Measurements from ENCODE around the gene TICRR.

The TICRR gene

DNA sequence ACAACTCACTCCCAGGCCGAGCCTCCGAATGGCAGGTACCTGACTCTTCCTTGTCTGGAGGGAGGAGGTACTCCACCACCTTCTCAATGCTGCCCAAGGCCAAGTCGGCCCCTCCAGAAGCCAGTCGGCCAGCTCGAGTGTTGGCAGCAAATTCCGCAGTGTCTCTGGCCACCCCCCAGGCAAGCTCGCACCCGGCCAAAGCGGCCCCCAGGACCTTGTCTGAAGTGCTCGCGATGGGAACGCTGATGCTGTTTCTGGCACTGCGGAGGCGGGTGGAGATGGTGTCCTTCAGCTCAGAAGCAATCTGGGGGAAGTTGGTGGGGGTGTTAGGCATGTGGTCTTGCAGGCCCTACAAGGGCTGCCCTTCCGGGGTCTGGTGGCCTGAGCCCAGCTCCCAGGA is 94.7 kb downstream of the TICRR start:
- Histone ChIP-seq H3K27ac (ENCODE audit: low read length) (no peak overlapping the region), H3K4me3 (ENCODE audit: low read depth in 1 of 2, low read length in 2 of 2) (no peak overlapping the region), H3K27me3 (ENCODE audit: insufficient read depth, low read length, poor library complexity) (peaks cover 1% of the 10 kb centered on the region), H3K79me2 (ENCODE audit: insufficient read depth, low read length) (no peaks in the 10 kb centered on the region), H3K4me2 (ENCODE audit: insufficient read depth, low read length) (no peak overlapping the region), H3K9ac (ENCODE audit: low read depth, low read length) (no peak overlapping the region), H4K20me1 (ENCODE audit: insufficient read depth, low read length) (no peaks in the 10 kb centered on the region), H3K4me1 (ENCODE audit: insufficient read depth, low read length) (no peaks in the 10 kb centered on the region), H2AFZ (ENCODE audit: low read depth, low read length) (no peak overlapping the region), H3K9me3 (ENCODE audit: insufficient read depth, low read length, severe bottlenecking) (no peaks in the 10 kb centered on the region), H3K36me3 (ENCODE audit: insufficient read depth, low read length) (no peaks in the 10 kb centered on the region)
- ATAC-seq (ENCODE audit: insufficient read depth, low read depth), result no peak
- no peak for DNase-seq
- TF ChIP-seq EZH2 (IDR thresholded peaks at IDR 0.05; ENCODE audit: borderline replicate concordance, low read depth, low read length, severe bottlenecking) (no peak), CTCF (IDR thresholded peaks at IDR 0.05; ENCODE audit: borderline replicate concordance, extremely low read depth, low read length, poor library complexity, severe bottlenecking) (no peak)

DNA sequence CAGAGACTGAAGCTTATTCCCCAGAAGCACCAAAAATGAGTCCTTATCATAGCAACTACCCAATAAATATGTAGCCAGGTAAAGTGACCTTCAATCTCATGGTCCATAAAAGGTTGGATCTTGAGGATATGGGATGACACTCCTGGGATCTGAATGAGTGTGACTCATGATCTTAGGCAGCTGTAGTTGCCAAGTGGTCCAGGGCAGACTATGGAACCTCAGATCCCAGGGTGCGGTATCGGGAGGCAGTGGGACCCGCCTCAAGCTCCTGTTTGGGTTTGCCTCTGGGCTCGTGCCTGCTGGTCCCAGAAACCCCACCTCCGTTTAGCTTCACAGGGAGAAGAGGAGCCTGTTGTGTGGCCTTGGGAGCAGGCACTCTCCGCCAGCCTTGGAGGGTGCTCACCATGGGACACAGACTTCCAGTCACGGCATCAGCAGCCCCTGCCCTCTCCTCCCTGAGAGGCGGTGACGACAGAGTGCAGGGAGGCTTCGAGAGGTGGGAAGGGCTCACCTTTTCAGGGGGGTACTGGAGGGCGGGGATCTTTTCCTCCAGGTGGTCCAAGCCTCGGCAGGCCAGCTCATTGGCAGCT is 95.8 kb downstream of the TICRR start:
- no peak overlapping the region for H2AFZ ChIP-seq (ENCODE audit: low read depth, low read length)
- no peak overlapping the region for H3K9ac ChIP-seq (ENCODE audit: low read depth, low read length)
- no peaks in the 10 kb centered on the region for H3K9me3 ChIP-seq (ENCODE audit: insufficient read depth, low read length, severe bottlenecking)
- no peaks in the 10 kb centered on the region for H3K27me3 ChIP-seq (ENCODE audit: insufficient read depth, low read length, poor library complexity)
- H3K36me3 ChIP-seq (ENCODE audit: insufficient read depth, low read length), result no peaks in the 10 kb centered on the region
- no peaks in the 10 kb centered on the region for H4K20me1 ChIP-seq (ENCODE audit: insufficient read depth, low read length)
- H3K79me2 ChIP-seq (ENCODE audit: insufficient read depth, low read length), result no peaks in the 10 kb centered on the region
- H3K4me2 ChIP-seq (ENCODE audit: insufficient read depth, low read length), result no peak overlapping the region
- H3K27ac ChIP-seq (ENCODE audit: low read length), result no peak overlapping the region
- no peak for TF ChIP-seq CTCF (IDR thresholded peaks at IDR 0.05; ENCODE audit: borderline replicate concordance, extremely low read depth, low read length, poor library complexity, severe bottlenecking)
- TF ChIP-seq EZH2 (IDR thresholded peaks at IDR 0.05; ENCODE audit: borderline replicate concordance, low read depth, low read length, severe bottlenecking), result no peak
- no peak for ATAC-seq (ENCODE audit: insufficient read depth, low read depth)
- DNase-seq, result no peak
- no peak overlapping the region for H3K4me3 ChIP-seq (ENCODE audit: low read depth in 1 of 2, low read length in 2 of 2)
- no peaks in the 10 kb centered on the region for H3K4me1 ChIP-seq (ENCODE audit: insufficient read depth, low read length)

DNA sequence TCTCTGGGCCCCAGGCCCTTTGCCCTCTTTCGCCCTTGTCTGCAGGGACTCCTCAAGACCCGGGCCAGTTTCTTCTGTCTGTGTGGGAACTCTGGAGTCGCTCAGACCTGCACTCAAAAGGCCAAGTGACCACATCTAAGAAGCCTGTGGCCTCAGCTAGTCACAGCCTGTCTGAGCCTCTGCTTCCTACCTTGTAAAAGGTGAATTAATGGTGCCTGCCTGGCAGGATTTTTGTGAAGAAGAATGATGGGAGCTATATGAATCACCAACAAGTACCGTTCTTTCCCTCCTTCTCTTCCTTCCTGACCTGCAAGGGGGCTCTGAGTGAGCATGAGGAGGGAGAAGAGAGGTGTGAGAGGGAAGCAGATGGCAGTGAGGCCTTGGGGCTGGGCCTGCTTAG is 96.4 kb downstream of the TICRR start:
- TF ChIP-seq EZH2 (IDR thresholded peaks at IDR 0.05; ENCODE audit: borderline replicate concordance, low read depth, low read length, severe bottlenecking) (no peak), CTCF (IDR thresholded peaks at IDR 0.05; ENCODE audit: borderline replicate concordance, extremely low read depth, low read length, poor library complexity, severe bottlenecking) (no peak)
- DNase-seq (no peak), ATAC-seq (ENCODE audit: insufficient read depth, low read depth) (no peak)
- H3K4me1 ChIP-seq (ENCODE audit: insufficient read depth, low read length), result no peaks in the 10 kb centered on the region
- no peak overlapping the region for H3K9ac ChIP-seq (ENCODE audit: low read depth, low read length)
- H3K27me3 ChIP-seq (ENCODE audit: insufficient read depth, low read length, poor library complexity), result no peaks in the 10 kb centered on the region
- H3K4me2 ChIP-seq (ENCODE audit: insufficient read depth, low read length), result no peak overlapping the region
- no peak overlapping the region for H3K27ac ChIP-seq (ENCODE audit: low read length)
- no peaks in the 10 kb centered on the region for H3K79me2 ChIP-seq (ENCODE audit: insufficient read depth, low read length)
- no peaks in the 10 kb centered on the region for H4K20me1 ChIP-seq (ENCODE audit: insufficient read depth, low read length)
- no peak overlapping the region for H2AFZ ChIP-seq (ENCODE audit: low read depth, low read length)
- H3K4me3 ChIP-seq (ENCODE audit: low read depth in 1 of 2, low read length in 2 of 2), result no peak overlapping the region
- no peaks in the 10 kb centered on the region for H3K36me3 ChIP-seq (ENCODE audit: insufficient read depth, low read length)
- H3K9me3 ChIP-seq (ENCODE audit: insufficient read depth, low read length, severe bottlenecking), result no peaks in the 10 kb centered on the region
